WTC11 (cell line): ENCODE data around the gene GJB3.

ENCODE experiments used
- AR ChIP-seq: fragments of 250-450 bp; sonication (Bioruptor Pico); IDR thresholded peaks from 2 replicates; pipeline ENCODE4 v1.9.0; 2021; ENCODE audit warnings: mild to moderate bottlenecking
- CREB1 ChIP-seq: sonication (generic); formaldehyde crosslinking; IDR thresholded peaks from 2 replicates; pipeline ENCODE4 v1.8.0; 2023; ENCODE audit warnings: mild to moderate bottlenecking, missing genetic modification reagents
- CTCF ChIP-seq: fragments of 200-600 bp; IDR thresholded peaks from 2 replicates; pipeline ENCODE4 v1.8.0; 2022; ENCODE audit warnings: antibody characterized with exemption
- EMX1 ChIP-seq: fragments of 250-450 bp; sonication (Bioruptor Pico); IDR thresholded peaks from 2 replicates; pipeline ENCODE4 v1.8.0; 2021; ENCODE audit warnings: mild to moderate bottlenecking
- FOXK1 ChIP-seq: sonication (generic); formaldehyde crosslinking; IDR thresholded peaks from 2 replicates; pipeline ENCODE4 v1.8.0; 2022; ENCODE audit warnings: mild to moderate bottlenecking, moderate library complexity, missing genetic modification reagents
- MXD4 ChIP-seq: fragments of 250-450 bp; sonication (Bioruptor Pico); IDR thresholded peaks from 2 replicates; pipeline ENCODE4 v1.8.0; 2021; ENCODE audit warnings: mild to moderate bottlenecking, moderate library complexity, borderline replicate concordance
- TCF7 ChIP-seq: sonication (generic); formaldehyde crosslinking; IDR thresholded peaks from 2 replicates; pipeline ENCODE4 v1.8.0; 2022; ENCODE audit warnings: mild to moderate bottlenecking, low read depth, missing genetic modification reagents, moderate library complexity
- TEAD4 ChIP-seq: sonication (generic); formaldehyde crosslinking; IDR thresholded peaks from 2 replicates; pipeline ENCODE4 v1.8.0; 2022; ENCODE audit warnings: mild to moderate bottlenecking, missing genetic modification reagents
- ZNF281 ChIP-seq: sonication (generic); formaldehyde crosslinking; IDR thresholded peaks from 2 replicates; pipeline ENCODE4 v1.8.0; 2023; ENCODE audit warnings: mild to moderate bottlenecking, missing genetic modification reagents
- ZNF532 ChIP-seq: fragments of 250-450 bp; sonication (Bioruptor Pico); IDR thresholded peaks from 2 replicates; pipeline ENCODE4 v1.9.0; 2021; ENCODE audit warnings: mild to moderate bottlenecking, borderline replicate concordance
- TF ChIP-seq, protein P1 (sequence below): sonication (generic); formaldehyde crosslinking; conservative IDR thresholded peaks from 2 replicates; pipeline ENCODE4 v1.8.1; 2022; ENCODE audit warnings: mild to moderate bottlenecking, missing genetic modification reagents
- TF ChIP-seq, protein P2 (sequence below): sonication (generic); formaldehyde crosslinking; IDR thresholded peaks from 2 replicates; pipeline ENCODE4 v1.8.1; 2022; ENCODE audit warnings: missing genetic modification reagents, borderline replicate concordance

DNA sequence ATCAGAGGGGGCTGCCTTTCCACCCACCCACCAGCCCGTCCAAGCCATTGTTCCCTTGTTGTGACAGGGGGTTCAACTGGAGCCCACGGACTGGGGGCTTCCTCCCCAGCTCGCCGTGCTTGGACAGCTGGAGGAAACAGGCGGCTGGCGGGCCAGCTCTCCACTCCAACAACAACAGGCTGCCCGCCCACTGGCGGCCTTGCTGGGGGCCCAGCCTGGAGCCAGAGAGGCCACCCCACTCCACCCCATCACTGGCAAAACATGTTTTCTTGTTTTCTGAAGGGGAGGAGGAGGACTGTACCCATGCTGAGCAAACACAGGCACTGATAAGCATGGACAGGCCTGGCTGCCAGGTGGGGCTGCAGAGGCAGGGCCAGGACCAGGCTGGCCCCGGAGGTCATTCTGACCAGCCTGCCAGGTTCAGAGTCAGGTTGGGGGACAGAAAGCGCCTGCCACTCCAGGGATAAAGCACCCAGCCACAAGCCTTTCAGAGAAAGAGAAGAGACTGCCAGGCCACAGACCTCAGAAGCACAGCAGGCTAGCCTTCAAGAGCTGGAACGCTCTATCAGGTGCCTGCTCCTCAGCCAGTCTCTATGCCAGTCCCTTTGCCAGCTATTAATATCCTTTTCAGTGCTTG, 44.6 kb downstream of the GJB3 start:
- TF ChIP-seq, protein P1, sequence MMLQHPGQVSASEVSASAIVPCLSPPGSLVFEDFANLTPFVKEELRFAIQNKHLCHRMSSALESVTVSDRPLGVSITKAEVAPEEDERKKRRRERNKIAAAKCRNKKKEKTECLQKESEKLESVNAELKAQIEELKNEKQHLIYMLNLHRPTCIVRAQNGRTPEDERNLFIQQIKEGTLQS (CRISPR knock-in tag), result no peak
- TF ChIP-seq, protein P2, sequence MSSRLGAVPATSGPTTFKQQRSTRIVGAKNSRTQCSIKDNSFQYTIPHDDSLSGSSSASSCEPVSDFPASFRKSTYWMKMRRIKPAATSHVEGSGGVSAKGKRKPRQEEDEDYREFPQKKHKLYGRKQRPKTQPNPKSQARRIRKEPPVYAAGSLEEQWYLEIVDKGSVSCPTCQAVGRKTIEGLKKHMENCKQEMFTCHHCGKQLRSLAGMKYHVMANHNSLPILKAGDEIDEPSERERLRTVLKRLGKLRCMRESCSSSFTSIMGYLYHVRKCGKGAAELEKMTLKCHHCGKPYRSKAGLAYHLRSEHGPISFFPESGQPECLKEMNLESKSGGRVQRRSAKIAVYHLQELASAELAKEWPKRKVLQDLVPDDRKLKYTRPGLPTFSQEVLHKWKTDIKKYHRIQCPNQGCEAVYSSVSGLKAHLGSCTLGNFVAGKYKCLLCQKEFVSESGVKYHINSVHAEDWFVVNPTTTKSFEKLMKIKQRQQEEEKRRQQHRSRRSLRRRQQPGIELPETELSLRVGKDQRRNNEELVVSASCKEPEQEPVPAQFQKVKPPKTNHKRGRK (CRISPR knock-in tag), result no peak
- TF ChIP-seq MXD4 (no peak), ZNF532 (CRISPR knock-in tag) (no peak), ZNF281 (CRISPR knock-in tag) (no peak), FOXK1 (CRISPR knock-in tag) (no peak), TEAD4 (no peak), CTCF (no peak), AR (CRISPR knock-in tag) (no peak), EMX1 (CRISPR knock-in tag) (no peak), TCF7 (CRISPR knock-in tag) (no peak), CREB1 (no peak)
